ENCODE results near the gene LETM1.

LETM1 gene

GRCh38 chr4:1803523-1804423 is 52.2 kb downstream of the LETM1 start:
- no peaks in the 10 kb centered on the region for H3K27me3 ChIP-seq (replicated peaks; ENCODE audit: control insufficient read depth, insufficient read depth, low read length)
- DNase-seq (ENCODE audit: extremely low read depth, insufficient read length): no peak
- no peak overlapping the region for H3K4me3 ChIP-seq (replicated peaks; ENCODE audit: low read depth, low read length)
- H3K36me3 ChIP-seq (ENCODE audit: control insufficient read depth, insufficient read depth, low read length): no peaks in the 10 kb centered on the region
- TF ChIP-seq CTCF (IDR thresholded peaks at IDR 0.05; ENCODE audit: insufficient read depth, low read length, poor library complexity, severe bottlenecking): no peak

DNA sequence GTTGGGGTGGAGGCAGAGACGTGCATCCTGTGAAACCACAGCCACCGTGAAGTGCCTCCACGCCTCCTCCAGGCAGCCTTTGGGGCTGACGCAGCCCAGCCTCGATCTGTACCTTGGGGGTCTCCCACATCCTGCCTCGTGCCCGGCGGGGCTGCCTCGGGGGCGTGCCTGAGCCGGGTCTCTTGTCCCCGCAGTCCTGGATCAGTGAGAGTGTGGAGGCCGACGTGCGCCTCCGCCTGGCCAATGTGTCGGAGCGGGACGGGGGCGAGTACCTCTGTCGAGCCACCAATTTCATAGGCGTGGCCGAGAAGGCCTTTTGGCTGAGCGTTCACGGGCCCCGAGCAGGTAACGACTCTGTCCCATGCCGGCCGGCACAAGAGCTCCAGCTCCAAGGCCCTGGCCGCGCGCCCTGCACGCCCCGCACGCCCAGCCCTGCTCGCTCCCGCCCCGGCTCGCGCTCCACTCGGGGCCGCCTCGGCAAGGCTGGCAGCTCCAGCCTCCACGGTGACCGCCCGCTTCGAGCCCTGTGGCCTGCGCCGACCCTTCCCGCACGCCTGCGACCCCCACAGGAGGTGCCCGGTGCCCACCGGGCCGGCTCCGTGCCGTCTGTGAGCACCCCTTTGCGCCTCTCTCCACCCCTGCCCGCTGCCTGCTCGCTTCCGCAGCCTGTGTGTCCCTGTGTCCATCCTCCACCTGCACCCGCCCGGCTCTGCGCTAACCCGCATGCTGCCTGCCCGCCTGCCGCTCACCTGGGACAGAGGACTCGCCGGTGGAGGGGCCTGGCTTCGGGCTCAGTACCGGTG is 53.0 kb downstream of the LETM1 start:
- TF ChIP-seq CTCF (IDR thresholded peaks at IDR 0.05; ENCODE audit: insufficient read depth, low read length, poor library complexity, severe bottlenecking): no peak
- Histone ChIP-seq H3K27me3 (replicated peaks; ENCODE audit: control insufficient read depth, insufficient read depth, low read length) (no peaks in the 10 kb centered on the region; the same call in 1 of the 2 replicates), H3K4me3 (replicated peaks; ENCODE audit: low read depth, low read length) (no peak overlapping the region), H3K36me3 (ENCODE audit: control insufficient read depth, insufficient read depth, low read length) (no peaks in the 10 kb centered on the region)
- no peak for DNase-seq (ENCODE audit: extremely low read depth, insufficient read length)

- no peak for DNase-seq (ENCODE audit: extremely low read depth, insufficient read length)
- Histone ChIP-seq H3K4me3 (replicated peaks; ENCODE audit: low read depth, low read length) (no peak overlapping the region), H3K36me3 (ENCODE audit: control insufficient read depth, insufficient read depth, low read length) (no peaks in the 10 kb centered on the region), H3K27me3 (replicated peaks; ENCODE audit: control insufficient read depth, insufficient read depth, low read length) (no peaks in the 10 kb centered on the region; the same call in 1 of the 2 replicates)
- TF ChIP-seq CTCF (IDR thresholded peaks at IDR 0.05; ENCODE audit: insufficient read depth, low read length, poor library complexity, severe bottlenecking): no peak
Measured at GRCh38 chr4:1802151-1802715, 53.7 kb downstream of the LETM1 start.

GRCh38 chr4:1801286-1801958 is 54.5 kb downstream of the LETM1 start:
- no peak overlapping the region for H3K4me3 ChIP-seq (replicated peaks; ENCODE audit: low read depth, low read length)
- DNase-seq (ENCODE audit: extremely low read depth, insufficient read length): no peak
- no peak for TF ChIP-seq CTCF (IDR thresholded peaks at IDR 0.05; ENCODE audit: insufficient read depth, low read length, poor library complexity, severe bottlenecking)
- no peaks in the 10 kb centered on the region for H3K36me3 ChIP-seq (ENCODE audit: control insufficient read depth, insufficient read depth, low read length)
- H3K27me3 ChIP-seq (replicated peaks; ENCODE audit: control insufficient read depth, insufficient read depth, low read length): peaks cover 2% of the 10 kb centered on the region; the same call in 1 of the 2 replicates

DNA sequence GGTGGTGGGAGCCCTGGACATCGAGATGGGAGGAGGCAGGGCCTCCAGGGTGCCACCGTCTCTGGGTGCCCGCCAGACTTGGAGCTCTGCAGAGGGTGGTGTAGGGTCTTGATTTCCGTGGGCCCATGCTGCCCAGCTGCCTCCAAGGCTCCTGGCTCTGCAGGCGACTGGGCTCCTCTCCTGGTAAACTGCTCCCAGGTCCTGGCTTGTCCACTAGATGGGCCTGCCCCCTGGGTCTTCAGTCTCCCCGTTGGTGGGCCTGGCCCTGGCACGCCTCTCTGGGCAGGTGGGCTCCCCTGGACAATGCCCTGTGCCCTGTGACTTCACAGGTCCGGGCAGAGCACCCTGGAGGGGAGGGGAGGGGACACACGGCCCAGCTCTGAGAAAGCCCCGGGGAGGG is 55.2 kb downstream of the LETM1 start:
- no peak for DNase-seq (ENCODE audit: extremely low read depth, insufficient read length)
- Histone ChIP-seq H3K36me3 (ENCODE audit: control insufficient read depth, insufficient read depth, low read length) (no peaks in the 10 kb centered on the region), H3K4me3 (replicated peaks; ENCODE audit: low read depth, low read length) (no peak overlapping the region), H3K27me3 (replicated peaks; ENCODE audit: control insufficient read depth, insufficient read depth, low read length) (peaks cover 2% of the 10 kb centered on the region; the same call in 1 of the 2 replicates)
- no peak for TF ChIP-seq CTCF (IDR thresholded peaks at IDR 0.05; ENCODE audit: insufficient read depth, low read length, poor library complexity, severe bottlenecking)

Data from GM06990 (cell line).